ENCODE data around the gene RNF32.

DNA sequence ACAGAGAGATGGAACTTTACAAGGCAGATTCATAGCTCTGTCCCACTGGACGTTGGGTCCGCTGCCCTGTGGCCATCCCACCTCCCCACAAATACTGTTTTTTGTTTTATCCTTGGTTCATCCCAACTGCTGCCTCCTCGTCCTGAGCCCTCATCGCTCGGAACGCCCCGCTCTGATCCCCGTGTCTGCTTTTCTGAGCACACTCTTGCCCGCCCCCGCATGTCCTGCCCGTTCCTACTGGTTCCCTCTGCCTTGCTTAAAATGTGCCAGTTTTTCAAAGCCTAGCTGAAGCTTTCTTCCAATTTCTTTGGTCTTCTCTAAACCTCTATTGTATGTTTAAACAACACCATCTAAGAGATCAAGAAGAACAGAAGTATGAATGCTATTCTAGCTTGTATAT, 19.4 kb downstream of the RNF32 start:
- TF ChIP-seq POLR2A (IDR thresholded peaks at IDR 0.05), result no peak
- TF ChIP-seq CTCF (IDR thresholded peaks at IDR 0.05), result no peak
- TF ChIP-seq POLR2AphosphoS5 (IDR thresholded peaks at IDR 0.05), result no peak
